Calu3 (cell line): ENCODE data around the gene TCAP. TPM values are rescaled to one million over a fixed set of nuclear protein-coding genes. Genes with fewer than 3 reads are reported as not detected.
A peak's percentile ranks its signal among the peaks of the same experiment; 100 is the strongest.

Experiments
- BruUV-seq: library from RNA; stranded (reverse); fragments of 400-500 nt; replicated peaks from 2 replicates; lab custom pipeline; 2021; lab: Mats Ljungman, UMichigan
- CTCF ChIA-PET: fragments of 300-600 bp; sonication (Branson Sonifier 250); formaldehyde crosslinking; loops from one replicate; lab custom pipeline; 2022; ENCODE audit warnings: antibody characterized with exemption; lab: Charles Lee
- DNase-seq: peaks from one replicate; pipeline ENCODE4 v3.0.0; 2022
- H3K27ac Mint-ChIP-seq: one replicate; pipeline ENCODE4 v1.8.0; 2022; ENCODE audit warnings: mixed read lengths; ENCODE audit not compliant: unreplicated experiment
- H3K27me3 Mint-ChIP-seq: one replicate; pipeline ENCODE4 v1.8.0; 2022; ENCODE audit warnings: mixed read lengths; ENCODE audit not compliant: unreplicated experiment
- H3K36me3 Mint-ChIP-seq: one replicate; pipeline ENCODE4 v1.8.0; 2022; ENCODE audit warnings: mild to moderate bottlenecking, moderate library complexity, mixed read lengths; ENCODE audit not compliant: insufficient read depth, unreplicated experiment
- H3K4me1 Mint-ChIP-seq: one replicate; pipeline ENCODE4 v1.8.0; 2022; ENCODE audit warnings: mild to moderate bottlenecking, low read depth, mixed read lengths; ENCODE audit not compliant: unreplicated experiment
- H3K4me3 Mint-ChIP-seq: one replicate; pipeline ENCODE4 v1.8.0; 2022; ENCODE audit warnings: mild to moderate bottlenecking, low read depth, moderate library complexity, mixed read lengths; ENCODE audit not compliant: unreplicated experiment
- H3K9me3 Mint-ChIP-seq: one replicate; pipeline ENCODE4 v1.8.0; 2022; ENCODE audit warnings: low read depth, mixed read lengths; ENCODE audit not compliant: unreplicated experiment
- intact Hi-C: fragments of 100-400 bp; cut with micrococcal nuclease; formaldehyde crosslinking; loops from one replicate; pipeline ENCODE4 v1.10.0; 2022; ENCODE audit not compliant: unreplicated experiment
- total RNA-seq: library from RNA; stranded (reverse); gene quantifications from 2 replicates; pipeline ENCODE4 v1.2.3, GENCODE V29; 2022
- TF ChIP-seq, protein P1 (sequence below): fragments of 200-600 bp; IDR thresholded peaks from one replicate; pipeline ENCODE4 v1.8.0; 2022; ENCODE audit warnings: antibody characterized with exemption; ENCODE audit not compliant: unreplicated experiment

TCAP gene
- total RNA-seq, 1 experiment from 2014 or later, result 51.5 TPM

DNA sequence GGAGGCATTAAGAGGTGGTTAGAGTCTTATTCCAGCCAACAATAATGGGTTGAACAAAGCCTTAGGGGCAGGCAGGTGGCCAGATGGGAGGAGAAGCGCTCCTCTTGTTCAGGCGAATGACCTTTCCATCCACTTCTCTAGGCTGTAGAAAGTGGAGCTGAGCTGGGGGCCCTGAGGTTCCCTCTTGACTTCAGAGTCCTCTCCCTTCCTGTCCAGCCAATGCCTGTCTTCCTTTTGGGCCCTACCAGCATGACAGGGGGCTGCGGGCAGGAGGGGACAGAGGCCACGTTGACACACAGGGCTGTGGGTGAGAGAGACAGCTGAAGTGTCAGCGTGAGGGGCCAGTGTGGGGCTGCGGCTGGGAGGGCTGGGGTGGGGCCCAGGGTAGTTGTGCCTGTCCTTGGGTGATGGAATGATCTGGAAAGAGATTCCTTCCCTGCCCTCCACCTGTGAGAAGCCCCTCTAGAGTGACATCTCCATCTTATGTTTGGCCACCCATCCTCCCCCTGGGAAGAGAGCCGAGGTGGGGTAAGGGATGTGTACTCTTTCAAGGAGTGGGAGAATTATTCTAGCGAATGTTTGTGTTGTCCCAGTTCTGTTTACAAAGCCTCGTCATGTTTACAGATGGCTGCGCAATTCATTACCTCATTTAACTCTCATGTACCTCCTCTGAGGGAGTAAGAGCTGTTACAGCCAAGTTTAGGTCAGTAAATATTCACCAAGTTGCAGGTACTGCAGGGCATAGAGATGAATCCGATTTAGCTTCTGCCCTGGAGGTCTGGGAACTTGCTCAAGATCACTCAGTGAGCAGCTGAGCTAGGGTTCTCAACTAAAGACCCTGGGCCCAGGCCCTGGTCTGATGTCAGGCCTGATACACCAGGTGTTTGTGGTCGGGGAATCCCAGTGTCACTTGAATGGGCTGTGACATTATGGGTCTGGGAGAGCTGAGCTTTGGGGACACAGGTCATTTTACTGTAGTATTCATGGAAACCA, 38.0 kb downstream of the TCAP start:
- peaks cover 87% of the 10 kb centered on the region for H3K4me1 Mint-ChIP-seq
- BruUV-seq, result no TSS peak
- H3K36me3 Mint-ChIP-seq, result peaks cover 96% of the 10 kb centered on the region
- H3K4me3 Mint-ChIP-seq, result peak overlapping the region; percentile 71
- intact Hi-C loops, result loop anchor here (5.0 kb wide), 3 partner anchors 51 to 714 kb away; partner anchors contain the start of gene TOP2A
- H3K27me3 Mint-ChIP-seq, result no peaks in the 10 kb centered on the region
- CTCF ChIA-PET, result interaction anchor here (0.5 to 161.2 kb wide), 36 partner anchors 12 to 1845 kb away, joined by 3 to 42089 read pairs (median 5); partner anchors contain the start of genes ERBB2, GRB7, GSDMA and GSDMB
- no peaks in the 10 kb centered on the region for H3K9me3 Mint-ChIP-seq
- DNase-seq, result peak; percentile 95
- peak overlapping the region; percentile 67 for H3K27ac Mint-ChIP-seq
- TF ChIP-seq, protein P1, sequence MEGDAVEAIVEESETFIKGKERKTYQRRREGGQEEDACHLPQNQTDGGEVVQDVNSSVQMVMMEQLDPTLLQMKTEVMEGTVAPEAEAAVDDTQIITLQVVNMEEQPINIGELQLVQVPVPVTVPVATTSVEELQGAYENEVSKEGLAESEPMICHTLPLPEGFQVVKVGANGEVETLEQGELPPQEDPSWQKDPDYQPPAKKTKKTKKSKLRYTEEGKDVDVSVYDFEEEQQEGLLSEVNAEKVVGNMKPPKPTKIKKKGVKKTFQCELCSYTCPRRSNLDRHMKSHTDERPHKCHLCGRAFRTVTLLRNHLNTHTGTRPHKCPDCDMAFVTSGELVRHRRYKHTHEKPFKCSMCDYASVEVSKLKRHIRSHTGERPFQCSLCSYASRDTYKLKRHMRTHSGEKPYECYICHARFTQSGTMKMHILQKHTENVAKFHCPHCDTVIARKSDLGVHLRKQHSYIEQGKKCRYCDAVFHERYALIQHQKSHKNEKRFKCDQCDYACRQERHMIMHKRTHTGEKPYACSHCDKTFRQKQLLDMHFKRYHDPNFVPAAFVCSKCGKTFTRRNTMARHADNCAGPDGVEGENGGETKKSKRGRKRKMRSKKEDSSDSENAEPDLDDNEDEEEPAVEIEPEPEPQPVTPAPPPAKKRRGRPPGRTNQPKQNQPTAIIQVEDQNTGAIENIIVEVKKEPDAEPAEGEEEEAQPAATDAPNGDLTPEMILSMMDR, result no peak

DNA sequence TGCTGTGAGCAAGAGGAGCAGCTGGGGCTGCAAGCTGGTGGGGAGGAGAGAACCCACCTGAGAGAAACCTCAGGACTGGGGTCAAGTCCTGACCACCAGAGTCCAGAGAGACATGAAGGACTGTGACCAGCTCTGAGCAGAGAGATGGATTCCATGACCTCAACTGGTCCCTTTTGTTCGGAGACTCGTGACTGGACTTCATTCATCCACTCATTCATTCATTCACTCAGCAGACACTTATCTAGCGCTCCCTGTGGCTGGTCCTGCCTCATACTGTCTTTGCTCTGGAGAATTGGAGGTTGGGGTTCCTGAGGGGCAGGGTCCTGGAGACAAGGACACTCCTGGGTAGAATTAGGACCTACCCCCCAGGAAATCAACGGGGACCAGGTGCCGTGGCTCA, 38.8 kb downstream of the TCAP start:
- CTCF ChIA-PET, result interaction anchor here (0.6 to 161.2 kb wide), 25 partner anchors 11 to 1844 kb away, joined by 3 to 42089 read pairs (median 9); partner anchors contain the start of genes ERBB2, GRB7, GSDMA and GSDMB

DNA sequence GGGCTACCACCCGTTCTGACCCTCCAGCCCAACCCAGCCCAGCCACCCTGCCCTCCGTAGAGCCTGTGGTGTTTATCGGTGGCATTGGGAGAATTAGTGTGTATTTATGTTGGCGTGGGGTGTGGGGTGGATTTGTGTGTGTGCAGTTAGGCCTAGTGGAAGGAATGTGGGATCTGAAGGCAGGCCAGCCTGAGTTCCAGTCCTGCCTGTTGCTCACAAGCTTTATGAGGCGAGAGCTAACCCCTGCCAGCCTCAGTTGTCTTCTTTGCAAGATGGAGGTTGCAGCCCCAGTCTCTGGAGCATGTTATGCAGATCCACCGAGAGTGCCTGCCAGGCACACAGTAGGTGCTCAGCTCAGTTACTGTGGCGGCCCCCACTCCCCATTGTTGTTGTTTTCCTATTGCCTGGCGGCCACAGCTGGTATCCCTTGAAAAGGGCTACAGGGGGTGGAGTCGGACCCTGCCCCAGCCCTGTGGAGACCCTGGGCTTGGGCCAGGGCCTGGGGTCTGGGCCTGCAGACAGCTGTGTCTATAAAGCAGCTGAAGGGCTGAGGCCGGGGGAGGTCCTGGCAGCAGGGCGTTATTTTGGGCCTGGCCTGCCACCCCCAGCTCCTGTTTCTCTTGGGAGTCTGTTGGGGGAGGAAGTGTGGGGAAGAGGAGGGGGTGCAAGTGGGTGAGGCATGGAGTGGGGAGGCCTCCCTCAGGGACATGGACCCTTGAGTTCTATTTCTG, 39.8 kb downstream of the TCAP start:
- TF ChIP-seq, protein P1, result no peak
- peaks cover 100% of the 10 kb centered on the region for H3K36me3 Mint-ChIP-seq

More for the DNA sequence above, 38.8 kb downstream of the TCAP start:
- Mint-ChIP-seq H3K4me3 (peak overlapping the region; percentile 71), H3K27ac (peak overlapping the region; percentile 67), H3K36me3 (peaks cover 100% of the 10 kb centered on the region), H3K9me3 (no peaks in the 10 kb centered on the region), H3K4me1 (peaks cover 90% of the 10 kb centered on the region), H3K27me3 (no peaks in the 10 kb centered on the region)
- intact Hi-C loops, result loop anchor here (5.0 kb wide), 3 partner anchors 52 to 713 kb away; partner anchors contain the start of gene TOP2A
- no TSS peak for BruUV-seq
- TF ChIP-seq, protein P1, result no peak
- no peak for DNase-seq

More for the DNA sequence above, 39.8 kb downstream of the TCAP start:
- Mint-ChIP-seq H3K4me3 (peak overlapping the region; percentile 71), H3K9me3 (no peaks in the 10 kb centered on the region), H3K27me3 (no peaks in the 10 kb centered on the region), H3K4me1 (peaks cover 92% of the 10 kb centered on the region), H3K27ac (peak overlapping the region; percentile 67)
- CTCF ChIA-PET, result interaction anchor here (0.6 to 161.2 kb wide), 45 partner anchors 10 to 1433 kb away, joined by 3 to 42089 read pairs (median 7); partner anchors contain the start of genes ERBB2, GRB7, GSDMA and GSDMB
- intact Hi-C loops, result loop anchor here (5.0 kb wide), 4 partner anchors 53 to 712 kb away; partner anchors contain the start of gene TOP2A
- no TSS peak for BruUV-seq
- peak; percentile 99 for DNase-seq
